GM23338 (cell line): Measurements from ENCODE around the gene SOS2. TPM values are rescaled to one million over a fixed set of nuclear protein-coding genes. Genes with fewer than 3 reads are reported as not detected.

Experiments used
- CREB1 ChIP-seq: fragments of 250-450 bp; sonication (Bioruptor Pico); IDR thresholded peaks from 2 replicates; pipeline ENCODE4 v1.5.0; 2020; ENCODE audit warnings: low read depth, mild to moderate bottlenecking, moderate library complexity
- EZH2phosphoT487 ChIP-seq: fragments of 200-600 bp; sonication (generic); IDR thresholded peaks from one replicate; pipeline ENCODE4 v1.8.1; 2018; ENCODE audit warnings: antibody characterized with exemption; ENCODE audit not compliant: unreplicated experiment
- JUNB ChIP-seq: IDR thresholded peaks from one replicate; pipeline ENCODE4 v1.6.1; 2016; ENCODE audit warnings: antibody characterized with exemption; ENCODE audit not compliant: unreplicated experiment
- NANOG ChIP-seq: IDR thresholded peaks from 2 replicates; pipeline ENCODE4 v1.6.1; 2016; ENCODE audit warnings: antibody characterized with exemption, borderline replicate concordance
- POLR2AphosphoS5 ChIP-seq: IDR thresholded peaks from 2 replicates; pipeline ENCODE4 v1.6.1; 2016; ENCODE audit warnings: antibody characterized with exemption, low read depth
- STAT1 ChIP-seq: IDR thresholded peaks from one replicate; pipeline ENCODE4 v1.6.1; 2016; ENCODE audit warnings: antibody characterized with exemption; ENCODE audit not compliant: unreplicated experiment
- ZNF114 ChIP-seq: fragments of 250-450 bp; sonication (Bioruptor Pico); IDR thresholded peaks from 2 replicates; pipeline ENCODE4 v1.5.0; 2020; ENCODE audit warnings: mild to moderate bottlenecking, moderate library complexity
- ZNF331 ChIP-seq: fragments of 250-450 bp; sonication (Bioruptor Pico); IDR thresholded peaks from 2 replicates; pipeline ENCODE4 v1.5.0; 2020; ENCODE audit warnings: low read depth, mild to moderate bottlenecking, moderate library complexity
- polyA plus RNA-seq: library from polyadenylated mRNA; unstranded; fragments of >200 nt; fragmentation: Nextera tagmentation; extraction: Ambion mirVana; gene quantifications from 2 replicates; pipeline ENCODE4 v1.2.1, GENCODE V29; 2016
- total RNA-seq: library from RNA; depleted of rRNA; stranded (reverse); fragments of >200 nt; shearing (Covaris generic); gene quantifications from 2 replicates; pipeline ENCODE4 v1.2.3, GENCODE V29; 2014
- TF ChIP-seq, protein P1 (sequence below): fragments of 250-450 bp; sonication (Bioruptor Pico); IDR thresholded peaks from 2 replicates; pipeline ENCODE4 v1.5.0; 2020; ENCODE audit warnings: mild to moderate bottlenecking, moderate library complexity
- TF ChIP-seq, protein P2 (sequence below), 2 experiments: fragments of 200-600 bp in 1 of 2; sonication (generic) in 1 of 2; conservative IDR thresholded peaks; 2 replicates each; pipeline versions ENCODE4 v1.5.1 to v1.6.1; 2016 to 2017; ENCODE audit warnings: antibody characterized with exemption in 2 of 2, low read depth in 2 of 2, mild to moderate bottlenecking in 2 of 2, moderate library complexity in 1 of 2
- TF ChIP-seq, protein P3 (sequence below): IDR thresholded peaks from 2 replicates; pipeline ENCODE4 v1.6.1; 2016; ENCODE audit warnings: antibody characterized with exemption

Gene SOS2
- total and polyA plus RNA-seq, 2 experiments from 2014 or later = 3.5 to 11.4 TPM

DNA sequence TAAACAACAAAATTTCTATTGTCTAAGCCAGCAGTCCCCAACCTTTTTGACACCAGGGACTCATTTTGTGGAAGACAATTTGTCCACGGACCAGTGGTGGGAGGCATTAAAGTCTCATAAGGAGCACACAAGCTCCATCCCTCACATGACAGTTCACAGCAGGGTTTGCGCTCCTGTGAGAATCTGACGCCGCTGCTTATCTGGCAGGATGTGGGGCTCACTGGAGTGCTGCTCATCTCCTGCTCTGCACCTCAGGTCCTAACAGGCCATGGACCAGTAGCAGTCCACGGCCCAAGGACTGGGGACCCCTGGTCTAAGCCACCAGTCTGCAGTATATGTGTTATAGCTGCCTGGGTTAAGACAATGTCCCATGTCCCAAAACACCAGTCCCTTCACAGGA lies 142.2 kb downstream of the SOS2 start (continued):
- TF ChIP-seq, protein P1, sequence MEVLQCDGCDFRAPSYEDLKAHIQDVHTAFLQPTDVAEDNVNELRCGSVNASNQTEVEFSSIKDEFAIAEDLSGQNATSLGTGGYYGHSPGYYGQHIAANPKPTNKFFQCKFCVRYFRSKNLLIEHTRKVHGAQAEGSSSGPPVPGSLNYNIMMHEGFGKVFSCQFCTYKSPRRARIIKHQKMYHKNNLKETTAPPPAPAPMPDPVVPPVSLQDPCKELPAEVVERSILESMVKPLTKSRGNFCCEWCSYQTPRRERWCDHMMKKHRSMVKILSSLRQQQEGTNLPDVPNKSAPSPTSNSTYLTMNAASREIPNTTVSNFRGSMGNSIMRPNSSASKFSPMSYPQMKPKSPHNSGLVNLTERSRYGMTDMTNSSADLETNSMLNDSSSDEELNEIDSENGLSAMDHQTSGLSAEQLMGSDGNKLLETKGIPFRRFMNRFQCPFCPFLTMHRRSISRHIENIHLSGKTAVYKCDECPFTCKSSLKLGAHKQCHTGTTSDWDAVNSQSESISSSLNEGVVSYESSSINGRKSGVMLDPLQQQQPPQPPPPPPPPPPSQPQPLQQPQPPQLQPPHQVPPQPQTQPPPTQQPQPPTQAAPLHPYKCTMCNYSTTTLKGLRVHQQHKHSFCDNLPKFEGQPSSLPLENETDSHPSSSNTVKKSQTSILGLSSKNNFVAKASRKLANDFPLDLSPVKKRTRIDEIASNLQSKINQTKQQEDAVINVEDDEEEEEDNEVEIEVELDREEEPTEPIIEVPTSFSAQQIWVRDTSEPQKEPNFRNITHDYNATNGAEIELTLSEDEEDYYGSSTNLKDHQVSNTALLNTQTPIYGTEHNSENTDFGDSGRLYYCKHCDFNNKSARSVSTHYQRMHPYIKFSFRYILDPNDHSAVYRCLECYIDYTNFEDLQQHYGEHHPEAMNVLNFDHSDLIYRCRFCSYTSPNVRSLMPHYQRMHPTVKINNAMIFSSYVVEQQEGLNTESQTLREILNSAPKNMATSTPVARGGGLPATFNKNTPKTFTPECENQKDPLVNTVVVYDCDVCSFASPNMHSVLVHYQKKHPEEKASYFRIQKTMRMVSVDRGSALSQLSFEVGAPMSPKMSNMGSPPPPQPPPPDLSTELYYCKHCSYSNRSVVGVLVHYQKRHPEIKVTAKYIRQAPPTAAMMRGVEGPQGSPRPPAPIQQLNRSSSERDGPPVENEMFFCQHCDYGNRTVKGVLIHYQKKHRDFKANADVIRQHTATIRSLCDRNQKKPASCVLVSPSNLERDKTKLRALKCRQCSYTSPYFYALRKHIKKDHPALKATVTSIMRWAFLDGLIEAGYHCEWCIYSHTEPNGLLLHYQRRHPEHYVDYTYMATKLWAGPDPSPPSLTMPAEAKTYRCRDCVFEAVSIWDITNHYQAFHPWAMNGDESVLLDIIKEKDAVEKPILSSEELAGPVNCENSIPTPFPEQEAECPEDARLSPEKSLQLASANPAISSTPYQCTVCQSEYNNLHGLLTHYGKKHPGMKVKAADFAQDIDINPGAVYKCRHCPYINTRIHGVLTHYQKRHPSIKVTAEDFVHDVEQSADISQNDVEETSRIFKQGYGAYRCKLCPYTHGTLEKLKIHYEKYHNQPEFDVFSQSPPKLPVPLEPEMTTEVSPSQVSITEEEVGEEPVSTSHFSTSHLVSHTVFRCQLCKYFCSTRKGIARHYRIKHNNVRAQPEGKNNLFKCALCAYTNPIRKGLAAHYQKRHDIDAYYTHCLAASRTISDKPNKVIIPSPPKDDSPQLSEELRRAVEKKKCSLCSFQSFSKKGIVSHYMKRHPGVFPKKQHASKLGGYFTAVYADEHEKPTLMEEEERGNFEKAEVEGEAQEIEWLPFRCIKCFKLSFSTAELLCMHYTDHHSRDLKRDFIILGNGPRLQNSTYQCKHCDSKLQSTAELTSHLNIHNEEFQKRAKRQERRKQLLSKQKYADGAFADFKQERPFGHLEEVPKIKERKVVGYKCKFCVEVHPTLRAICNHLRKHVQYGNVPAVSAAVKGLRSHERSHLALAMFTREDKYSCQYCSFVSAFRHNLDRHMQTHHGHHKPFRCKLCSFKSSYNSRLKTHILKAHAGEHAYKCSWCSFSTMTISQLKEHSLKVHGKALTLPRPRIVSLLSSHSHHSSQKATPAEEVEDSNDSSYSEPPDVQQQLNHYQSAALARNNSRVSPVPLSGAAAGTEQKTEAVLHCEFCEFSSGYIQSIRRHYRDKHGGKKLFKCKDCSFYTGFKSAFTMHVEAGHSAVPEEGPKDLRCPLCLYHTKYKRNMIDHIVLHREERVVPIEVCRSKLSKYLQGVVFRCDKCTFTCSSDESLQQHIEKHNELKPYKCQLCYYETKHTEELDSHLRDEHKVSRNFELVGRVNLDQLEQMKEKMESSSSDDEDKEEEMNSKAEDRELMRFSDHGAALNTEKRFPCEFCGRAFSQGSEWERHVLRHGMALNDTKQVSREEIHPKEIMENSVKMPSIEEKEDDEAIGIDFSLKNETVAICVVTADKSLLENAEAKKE (CRISPR knock-in tag) = no peak
- no peak for TF ChIP-seq ZNF331 (CRISPR knock-in tag)
- TF ChIP-seq EZH2phosphoT487 = no peak
- TF ChIP-seq, protein P2, sequence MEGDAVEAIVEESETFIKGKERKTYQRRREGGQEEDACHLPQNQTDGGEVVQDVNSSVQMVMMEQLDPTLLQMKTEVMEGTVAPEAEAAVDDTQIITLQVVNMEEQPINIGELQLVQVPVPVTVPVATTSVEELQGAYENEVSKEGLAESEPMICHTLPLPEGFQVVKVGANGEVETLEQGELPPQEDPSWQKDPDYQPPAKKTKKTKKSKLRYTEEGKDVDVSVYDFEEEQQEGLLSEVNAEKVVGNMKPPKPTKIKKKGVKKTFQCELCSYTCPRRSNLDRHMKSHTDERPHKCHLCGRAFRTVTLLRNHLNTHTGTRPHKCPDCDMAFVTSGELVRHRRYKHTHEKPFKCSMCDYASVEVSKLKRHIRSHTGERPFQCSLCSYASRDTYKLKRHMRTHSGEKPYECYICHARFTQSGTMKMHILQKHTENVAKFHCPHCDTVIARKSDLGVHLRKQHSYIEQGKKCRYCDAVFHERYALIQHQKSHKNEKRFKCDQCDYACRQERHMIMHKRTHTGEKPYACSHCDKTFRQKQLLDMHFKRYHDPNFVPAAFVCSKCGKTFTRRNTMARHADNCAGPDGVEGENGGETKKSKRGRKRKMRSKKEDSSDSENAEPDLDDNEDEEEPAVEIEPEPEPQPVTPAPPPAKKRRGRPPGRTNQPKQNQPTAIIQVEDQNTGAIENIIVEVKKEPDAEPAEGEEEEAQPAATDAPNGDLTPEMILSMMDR (conservative IDR thresholded peaks at IDR 0.05; ENCODE audit: low read depth in 2 of 2) = no peak
- TF ChIP-seq NANOG = no peak
- TF ChIP-seq, protein P3, sequence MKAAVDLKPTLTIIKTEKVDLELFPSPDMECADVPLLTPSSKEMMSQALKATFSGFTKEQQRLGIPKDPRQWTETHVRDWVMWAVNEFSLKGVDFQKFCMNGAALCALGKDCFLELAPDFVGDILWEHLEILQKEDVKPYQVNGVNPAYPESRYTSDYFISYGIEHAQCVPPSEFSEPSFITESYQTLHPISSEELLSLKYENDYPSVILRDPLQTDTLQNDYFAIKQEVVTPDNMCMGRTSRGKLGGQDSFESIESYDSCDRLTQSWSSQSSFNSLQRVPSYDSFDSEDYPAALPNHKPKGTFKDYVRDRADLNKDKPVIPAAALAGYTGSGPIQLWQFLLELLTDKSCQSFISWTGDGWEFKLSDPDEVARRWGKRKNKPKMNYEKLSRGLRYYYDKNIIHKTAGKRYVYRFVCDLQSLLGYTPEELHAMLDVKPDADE = no peak
- TF ChIP-seq CREB1 (CRISPR knock-in tag) = no peak
- no peak for TF ChIP-seq JUNB
- TF ChIP-seq STAT1 = no peak
- TF ChIP-seq POLR2AphosphoS5 = no peak
- TF ChIP-seq ZNF114 (CRISPR knock-in tag) = no peak
